Left cardiac atrium (tissue), 4 donors: ENCODE results near the gene ANKRD22. TPM values are rescaled to one million over a fixed set of nuclear protein-coding genes. Genes with fewer than 3 reads are reported as not detected.

Experiments
- ATAC-seq, 2 donors: fragments of 200-7000 bp; cut with Tn5 transposase; one replicate each; pipeline ENCODE4 v1.9.1; 2020; ENCODE audit warnings: mild to moderate bottlenecking in 2 of 2, moderate library complexity in 2 of 2
- DNase-seq: peaks from one replicate; pipeline ENCODE4 v3.0.0-alpha.2; 2020
- intact Hi-C, 2 donors: fragments of 100-400 bp; cut with DNase I; formaldehyde crosslinking; loops; one replicate each; pipeline versions ENCODE4 v1.14.1 to v1.15.1; 2022 to 2023
- total RNA-seq, 2 donors: library from RNA; stranded (reverse); fragmentation: NEBNext Ultra II Directional; extraction: Animal tissue kit (Norgen Biotek cat#: 25700); gene quantifications; one replicate each; pipeline ENCODE4 v1.2.1, GENCODE V29; 2021
- donor health status: DM: no; HTN: yes; CAD: no.
- donor health status: DM: no; HTN: yes; CAD: no; lungs with severe emphysema.
- donor health status: DM: yes; HTN: yes; CAD: no.
- donor health status: Dilated cardiomyopathy.

Gene ANKRD22
- total RNA-seq, 2 donors from 2014 or later = not detected

DNA sequence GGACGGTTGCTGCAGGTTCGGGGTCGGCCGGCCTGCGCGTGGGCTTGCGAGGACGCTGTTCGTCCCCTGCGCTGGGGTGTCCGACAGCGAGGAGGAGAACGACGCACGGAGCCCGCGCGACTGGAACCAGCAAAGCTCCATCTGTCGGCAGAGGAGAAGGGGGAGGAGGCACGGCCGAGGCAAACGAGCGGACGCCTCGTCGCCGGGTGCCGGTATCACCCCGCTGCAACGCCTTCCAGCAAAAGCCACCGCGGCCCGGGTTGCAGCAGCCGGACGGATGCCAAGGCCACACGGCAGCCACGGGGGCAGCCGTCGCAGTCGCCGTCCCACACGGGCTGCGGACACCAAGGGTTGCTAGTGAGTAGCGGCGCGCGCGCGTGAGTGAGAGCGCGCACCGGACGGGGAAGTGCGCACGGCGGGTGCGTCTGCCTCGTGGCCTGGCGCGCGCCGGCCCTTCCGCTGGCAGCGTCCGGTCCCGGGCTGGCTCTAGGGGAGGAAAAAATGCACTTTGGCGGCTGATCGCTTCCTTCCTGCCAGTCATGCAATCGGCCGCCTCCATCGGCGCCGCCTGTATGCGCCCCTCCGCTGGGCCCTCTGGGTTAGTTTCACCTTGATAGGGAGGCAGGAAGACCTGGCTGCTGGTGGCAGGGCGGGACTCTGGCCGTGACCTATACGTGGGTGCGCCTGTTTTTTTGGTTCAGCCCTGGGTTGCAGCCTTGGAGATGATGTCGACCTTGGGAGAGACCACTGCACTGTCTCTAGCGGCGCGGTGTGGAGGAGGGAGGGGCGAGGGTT, 28.8 kb upstream of the ANKRD22 start:
- ATAC-seq (peak; percentile 97 to 98), DNase-seq (peak; percentile 89)
- intact Hi-C loops = loop anchor here in 1 of 2 donors (5.0 kb wide), 1 partner anchor 52 kb away; no protein-coding TSS in a partner anchor

GRCh38 chr10:88879534-88880281, 28.1 kb upstream of the ANKRD22 start, which contains the start of gene STAMBPL1:
Gene STAMBPL1 (plus strand): TSS chr10:88880245. CDS start chr10:88901709, 21,464 bp downstream.
- peak; percentile 69 to 80 for ATAC-seq
- peak; percentile 56 for DNase-seq
- intact Hi-C loops = loop anchor here in 1 of 2 donors (5.0 kb wide), 2 partner anchors 42 to 53 kb away; no protein-coding TSS in a partner anchor

- intact Hi-C loops = loop anchor here in 1 of 2 donors (5.0 kb wide), 1 partner anchor 40 kb away; no protein-coding TSS in a partner anchor
- ATAC-seq = no peak
Observed at GRCh38 chr10:88877298-88877697, 25.7 kb upstream of the ANKRD22 start.

GRCh38 chr10:88875081-88875480, 23.4 kb upstream of the ANKRD22 start:
- intact Hi-C loops = loop anchor here in 1 of 2 donors (5.0 kb wide), 1 partner anchor 38 kb away; no protein-coding TSS in a partner anchor
- no peak for DNase-seq
- ATAC-seq = no peak

More at GRCh38 chr10:88877298-88877697, 25.7 kb upstream of the ANKRD22 start:
- DNase-seq = no peak

DNA sequence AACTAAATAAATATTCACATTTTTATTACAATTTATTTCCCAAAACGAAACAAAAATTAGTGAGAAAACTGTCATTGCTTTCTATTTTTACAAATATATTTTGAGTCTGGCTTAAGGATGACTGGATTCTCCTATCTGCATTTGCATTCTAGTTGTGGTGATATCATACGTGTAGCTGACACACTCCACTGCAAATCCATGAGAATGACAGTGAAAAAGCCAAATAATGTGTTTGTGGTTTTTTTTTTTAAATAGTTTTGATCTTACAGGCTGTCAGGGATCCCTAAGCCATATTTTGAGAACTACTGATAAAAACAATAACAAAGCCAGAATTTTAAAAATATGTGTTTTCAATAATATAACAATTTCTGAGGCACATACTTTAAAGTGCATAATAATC, 22.6 kb upstream of the ANKRD22 start:
- intact Hi-C loops = no loop called here

GRCh38 chr10:88873757-88874156, 22.1 kb upstream of the ANKRD22 start:
- ATAC-seq = no peak
- intact Hi-C loops = no loop called here
- DNase-seq = no peak

More for the DNA sequence above, 22.6 kb upstream of the ANKRD22 start:
- no peak for DNase-seq
- ATAC-seq = no peak

GRCh38 chr10:88870089-88870488, 18.4 kb upstream of the ANKRD22 start:
- intact Hi-C loops = no loop called here
- ATAC-seq = no peak
- DNase-seq = no peak

GRCh38 chr10:88866454-88866853, 14.8 kb upstream of the ANKRD22 start:
- DNase-seq (no peak), ATAC-seq (no peak)
- intact Hi-C loops = no loop called here

- DNase-seq (no peak), ATAC-seq (peak; percentile 17 to 47)
- intact Hi-C loops = no loop called here
Observed at GRCh38 chr10:88865281-88865876, 13.7 kb upstream of the ANKRD22 start.

GRCh38 chr10:88861036-88861435, 9.4 kb upstream of the ANKRD22 start:
- ATAC-seq (no peak), DNase-seq (no peak)
- intact Hi-C loops = no loop called here

- intact Hi-C loops = no loop called here
- DNase-seq = no peak
- ATAC-seq = peak in 1 of 2 donors; percentile 25
Observed at GRCh38 chr10:88858491-88858890, 6.8 kb upstream of the ANKRD22 start.

DNA sequence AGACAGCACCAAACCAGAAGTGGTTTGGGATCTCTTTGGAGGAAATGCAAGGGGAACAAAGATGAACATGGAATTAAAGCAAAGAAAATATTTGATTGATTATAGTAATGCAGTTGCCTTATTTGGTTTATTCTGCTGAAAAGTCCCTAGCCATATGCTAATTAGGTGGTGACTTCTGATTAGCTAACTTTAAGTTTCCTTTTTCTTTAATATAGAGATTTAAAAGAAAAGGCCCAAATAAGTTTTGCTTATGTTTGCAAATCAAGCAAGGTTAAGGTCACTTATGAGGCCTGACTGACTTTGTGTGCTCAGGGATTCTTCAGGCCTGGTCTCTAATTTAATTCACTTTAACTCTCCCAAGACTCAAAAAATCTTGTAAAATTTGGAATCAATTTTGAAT, 6.2 kb upstream of the ANKRD22 start:
- no peak for DNase-seq
- ATAC-seq = no peak
- intact Hi-C loops = no loop called here

- ATAC-seq (no peak), DNase-seq (no peak)
- intact Hi-C loops = no loop called here
Observed at GRCh38 chr10:88854684-88855083, 3.0 kb upstream of the ANKRD22 start.

- DNase-seq (no peak), ATAC-seq (peak; percentile 28 to 47)
- intact Hi-C loops = no loop called here
Observed at GRCh38 chr10:88853155-88853881, 1.7 kb upstream of the ANKRD22 start.

DNA sequence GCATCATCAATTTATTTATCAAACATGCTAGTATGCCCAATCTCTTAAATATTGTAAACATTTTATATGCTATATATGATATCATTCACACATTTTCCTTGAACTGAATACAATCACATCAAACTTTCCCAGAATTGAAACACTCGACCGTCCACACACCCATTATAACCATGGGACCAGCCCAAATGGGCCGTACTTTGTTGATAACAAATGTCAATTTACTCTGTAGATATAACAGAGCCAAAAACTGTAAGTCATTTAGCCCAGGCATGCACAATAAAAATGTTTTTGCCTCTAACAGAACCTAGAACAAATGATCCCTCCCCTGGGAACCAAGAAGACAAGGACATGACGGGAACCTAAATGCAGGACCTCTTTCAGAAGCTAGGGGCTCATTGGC, 683 bp upstream of the ANKRD22 start:
- ATAC-seq (no peak), DNase-seq (no peak)
- intact Hi-C loops = no loop called here

- no peak for DNase-seq
- ATAC-seq = no peak
- intact Hi-C loops = no loop called here
Observed at GRCh38 chr10:88850712-88851111, 932 bp downstream of the ANKRD22 start.

DNA sequence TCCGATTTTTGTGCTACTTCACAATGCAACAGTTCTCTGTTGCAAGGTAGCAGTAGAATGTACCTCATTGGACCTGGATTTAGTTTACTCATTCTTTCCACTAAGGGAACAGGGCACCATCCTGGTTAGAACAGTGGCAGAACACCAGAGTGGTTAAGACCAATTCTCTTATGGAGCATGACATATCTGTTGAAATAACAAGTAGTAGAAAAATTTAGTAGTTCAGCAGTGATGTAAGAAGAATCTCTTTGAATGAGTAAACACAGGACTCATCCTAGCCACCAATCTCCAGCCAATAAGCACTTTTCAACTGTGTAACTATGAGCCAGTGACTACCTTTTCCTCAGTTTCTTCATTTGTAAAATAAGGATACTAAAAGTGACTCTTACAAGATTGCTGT, 2.4 kb downstream of the ANKRD22 start:
- DNase-seq = no peak
- no peak for ATAC-seq
- intact Hi-C loops = no loop called here

- ATAC-seq (no peak), DNase-seq (no peak)
- intact Hi-C loops = no loop called here
Observed at GRCh38 chr10:88848499-88848898, 3.1 kb downstream of the ANKRD22 start.

DNA sequence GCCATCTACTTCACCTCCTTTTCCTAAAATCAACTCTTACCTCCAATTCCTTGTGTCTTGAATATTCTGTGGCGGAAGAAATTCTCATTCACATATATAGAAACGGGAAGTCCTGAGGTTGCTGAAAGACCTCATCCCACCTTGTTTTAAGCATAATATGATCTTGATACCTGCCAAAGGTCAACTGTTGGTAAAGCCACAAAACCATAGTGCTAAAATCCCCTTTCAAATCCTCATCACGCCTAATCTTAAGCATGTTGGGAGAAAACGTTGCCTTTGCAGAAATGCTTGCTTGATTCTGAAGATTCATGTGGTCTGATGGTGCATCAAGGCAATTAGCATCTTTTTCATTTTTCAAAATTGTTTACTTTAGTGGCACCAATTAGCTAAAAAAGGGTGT, 8.5 kb downstream of the ANKRD22 start:
- DNase-seq (no peak), ATAC-seq (no peak)
- intact Hi-C loops = no loop called here
